HG03342 (cell line): ENCODE results near the gene EDDM3A.

Source experiments
- ATAC-seq: cut with Tn5 transposase; IDR thresholded peaks from one replicate; pipeline ENCODE4 v1.9.1; 2021; ENCODE audit warnings: mild to moderate bottlenecking, moderate library complexity; ENCODE audit not compliant: unreplicated experiment

The EDDM3A gene

DNA sequence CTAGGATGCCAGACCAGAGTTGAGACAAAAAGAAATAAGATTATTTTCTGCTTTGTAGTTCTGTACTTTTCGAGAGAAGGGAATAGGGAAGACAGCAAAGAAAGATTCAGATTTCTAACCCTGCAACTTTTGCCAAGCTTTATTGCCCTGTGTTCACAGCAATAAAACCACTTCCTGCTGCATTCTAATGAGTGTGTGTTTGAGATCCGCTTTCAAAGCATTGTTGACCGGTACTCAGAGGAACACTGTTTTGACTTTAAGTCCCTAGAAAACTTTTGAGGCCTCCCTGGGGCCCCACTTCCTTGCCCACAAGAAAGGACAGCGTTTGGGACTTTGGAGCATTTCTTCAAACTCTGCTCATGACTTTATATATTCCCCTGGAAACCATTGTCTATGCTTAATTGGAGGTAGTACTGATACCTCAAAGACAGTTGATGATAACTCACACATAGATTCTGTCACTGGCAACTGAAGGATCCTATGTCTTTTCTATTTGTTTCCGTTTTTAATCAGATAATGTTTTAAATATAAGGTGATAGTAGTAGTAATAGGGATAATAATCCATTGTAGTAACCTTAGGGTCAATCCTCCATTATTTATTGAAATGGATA is 36.7 kb downstream of the EDDM3A start:
- ATAC-seq = no peak

DNA sequence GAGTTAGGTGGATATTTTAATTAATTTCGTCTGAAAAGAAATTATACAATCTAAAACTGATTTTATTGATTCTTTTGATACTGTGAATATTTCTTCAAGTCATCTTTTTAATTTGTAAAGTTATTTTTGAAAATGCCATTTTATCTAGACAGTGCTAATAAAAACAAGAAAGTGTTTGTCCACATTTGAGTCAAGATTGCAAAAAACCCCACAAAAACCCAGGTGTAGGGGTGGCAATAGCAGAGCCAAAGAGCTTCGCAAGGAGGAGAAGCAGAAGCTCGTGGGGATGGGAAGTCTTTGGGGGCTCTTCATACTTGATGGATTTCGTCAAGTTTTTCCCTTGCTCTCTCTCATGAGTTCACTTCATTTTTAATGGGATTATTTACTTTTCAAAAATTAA is 41.3 kb downstream of the EDDM3A start:
- no peak for ATAC-seq

DNA sequence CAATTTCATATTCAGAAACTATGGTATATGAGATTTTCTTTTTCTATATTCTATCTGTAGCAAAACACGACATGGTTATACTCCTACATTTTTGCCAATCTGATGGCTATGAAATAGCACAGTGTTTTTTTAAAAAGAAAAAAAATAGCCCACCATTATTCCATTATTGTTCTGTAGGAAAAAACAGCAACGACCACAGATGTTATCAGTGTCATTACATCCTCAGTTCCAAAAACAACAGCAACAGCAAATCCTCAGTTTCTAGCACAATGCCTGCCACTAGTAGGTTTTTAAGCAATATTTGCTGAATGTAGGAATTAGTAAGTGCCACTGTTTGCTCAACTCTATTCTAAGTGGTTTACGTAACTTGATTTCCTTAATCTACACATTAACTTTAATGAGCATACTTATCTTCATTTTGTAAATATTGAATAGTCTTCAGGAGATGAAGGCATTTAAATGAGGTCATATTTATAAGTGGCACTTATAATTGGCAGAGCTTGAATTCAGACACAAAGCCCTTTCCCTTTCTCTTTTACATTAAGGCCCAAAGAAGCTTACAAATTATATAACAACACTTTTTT is 43.6 kb downstream of the EDDM3A start:
- no peak for ATAC-seq

DNA sequence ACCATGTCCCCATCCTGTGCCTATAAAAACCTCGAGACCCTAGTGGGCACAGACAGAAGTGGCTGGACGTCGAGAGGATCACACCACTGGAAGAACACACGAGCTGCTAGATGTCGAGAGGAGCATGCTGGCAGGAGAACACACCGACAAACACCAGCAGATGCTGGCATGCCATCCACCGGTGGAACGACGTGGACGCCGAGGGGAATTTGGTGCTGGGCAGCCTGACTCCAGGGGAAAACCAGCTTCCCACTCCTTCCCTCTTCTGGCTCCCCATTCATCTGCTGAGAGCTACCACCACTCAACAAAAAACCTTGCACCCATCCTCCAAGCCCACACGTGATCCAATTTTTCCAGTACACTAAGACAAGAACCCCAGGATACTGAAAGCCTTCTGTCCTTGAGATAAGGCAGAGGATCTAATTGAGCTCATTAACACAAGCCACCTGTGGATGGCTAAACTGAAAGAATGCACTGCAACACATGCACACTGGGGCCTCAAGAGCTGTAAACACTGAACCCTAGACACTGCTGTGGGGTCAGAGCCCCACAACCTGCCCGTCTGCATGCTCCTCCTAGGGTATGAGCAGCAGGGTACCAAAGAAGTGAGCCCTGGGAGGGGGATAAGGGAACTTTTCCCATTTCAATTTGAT is 44.9 kb downstream of the EDDM3A start:
- no peak for ATAC-seq

- ATAC-seq = no peak
Measured at GRCh38 chr14:20791187-20791586, 45.5 kb downstream of the EDDM3A start.

GRCh38 chr14:20791597-20791996 is 45.9 kb downstream of the EDDM3A start:
- no peak for ATAC-seq

GRCh38 chr14:20792556-20792955 is 46.9 kb downstream of the EDDM3A start:
- ATAC-seq = no peak

DNA sequence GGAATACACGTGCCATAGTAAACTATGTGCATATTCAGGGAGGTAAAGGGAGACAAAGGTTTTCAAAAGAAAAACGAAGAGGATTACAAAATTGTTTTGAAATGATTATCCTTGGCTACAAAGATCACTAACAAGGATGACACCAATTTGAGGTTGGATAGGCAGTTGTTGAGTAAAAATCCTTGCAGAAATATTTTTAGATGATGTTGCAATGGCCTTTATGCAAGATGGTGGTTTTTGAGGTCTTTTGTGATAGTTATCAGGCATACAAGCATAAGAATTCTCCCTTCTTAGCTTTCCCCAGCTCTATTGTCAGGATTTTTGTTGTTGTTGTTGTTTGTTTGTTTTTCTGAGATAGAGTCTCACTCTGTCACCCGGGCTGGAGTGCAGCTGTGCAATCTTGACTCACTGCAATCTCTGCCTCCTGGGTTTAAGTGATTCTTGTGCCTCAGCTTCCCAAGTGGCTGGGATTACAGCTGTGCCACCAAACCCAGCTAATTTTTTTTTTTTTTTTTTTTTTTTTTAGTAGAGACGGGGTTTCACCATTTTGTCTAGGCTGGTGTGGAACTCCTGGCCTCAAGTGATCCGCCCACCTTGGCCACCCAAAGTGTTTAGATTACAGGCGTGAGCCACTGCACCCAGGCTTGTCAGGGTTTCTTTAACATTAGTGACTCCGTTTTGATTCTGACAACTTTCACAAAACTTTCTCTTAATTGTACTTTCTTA is 49.1 kb downstream of the EDDM3A start:
- ATAC-seq = no peak

DNA sequence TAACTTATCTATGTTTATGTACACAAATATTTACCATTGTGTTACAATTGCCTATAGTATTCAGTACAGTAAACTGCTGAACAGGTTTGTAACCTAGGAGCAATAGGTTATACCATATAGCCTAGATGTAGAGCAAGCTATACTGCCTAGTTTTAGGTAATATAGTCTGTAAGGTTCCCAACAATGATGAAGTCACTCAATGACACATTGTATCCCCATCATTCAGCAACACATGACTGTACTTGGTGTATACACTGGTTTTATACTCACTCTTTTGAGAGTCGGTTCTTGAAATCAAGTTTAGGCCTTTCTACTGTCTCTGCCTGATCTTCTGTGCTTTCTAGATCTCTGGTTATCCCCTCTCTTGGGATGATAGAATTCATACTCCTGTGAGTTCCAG is 51.5 kb downstream of the EDDM3A start:
- ATAC-seq = no peak
